Adrenal gland (tissue), 5 donors: Measurements from ENCODE around the gene ANTXR2.

ENCODE experiments used
- CTCF ChIP-seq, 6 experiments: fragments of 450-650 bp in 4 of 6; fragments of 200-600 bp in 2 of 6; sonication (generic) in 1 of 6; IDR thresholded peaks; 1 replicate in 5 of 6; 2 replicates in 1 of 6; pipeline versions ENCODE4 v1.5.1 to v1.8.0; 2016 to 2021; ENCODE audit warnings: antibody characterized with exemption in 6 of 6, mild to moderate bottlenecking in 2 of 6, moderate library complexity in 1 of 6
- POLR2A ChIP-seq, 2 donors: fragments of 450-650 bp; IDR thresholded peaks; one replicate each; pipeline ENCODE4 v1.6.1; 2017; ENCODE audit warnings: antibody characterized with exemption in 2 of 2, mild to moderate bottlenecking in 2 of 2, moderate library complexity in 1 of 2
- donor health status: DM: no; HTN: no; CAD: no.

GRCh38 chr4:79964400-79965211 lies 108.4 kb downstream of the ANTXR2 start:
- no peak for TF ChIP-seq CTCF (IDR thresholded peaks at IDR 0.05)
- no peak for TF ChIP-seq POLR2A (IDR thresholded peaks at IDR 0.05)
